B cell (primary cell): Measurements from ENCODE around the gene NCBP1.

Source experiments
- EZH2 ChIP-seq: IDR thresholded peaks from 2 replicates; pipeline ENCODE4 v1.6.1; 2012; ENCODE audit warnings: borderline replicate concordance, low read depth, mild to moderate bottlenecking, moderate library complexity, low read length; ENCODE audit not compliant: insufficient read depth, poor library complexity, severe bottlenecking
- TF ChIP-seq, protein P1 (sequence below): fragments of 200-600 bp; IDR thresholded peaks from one replicate; pipeline ENCODE4 v1.8.0; 2022; ENCODE audit warnings: antibody characterized with exemption, mild to moderate bottlenecking

DNA sequence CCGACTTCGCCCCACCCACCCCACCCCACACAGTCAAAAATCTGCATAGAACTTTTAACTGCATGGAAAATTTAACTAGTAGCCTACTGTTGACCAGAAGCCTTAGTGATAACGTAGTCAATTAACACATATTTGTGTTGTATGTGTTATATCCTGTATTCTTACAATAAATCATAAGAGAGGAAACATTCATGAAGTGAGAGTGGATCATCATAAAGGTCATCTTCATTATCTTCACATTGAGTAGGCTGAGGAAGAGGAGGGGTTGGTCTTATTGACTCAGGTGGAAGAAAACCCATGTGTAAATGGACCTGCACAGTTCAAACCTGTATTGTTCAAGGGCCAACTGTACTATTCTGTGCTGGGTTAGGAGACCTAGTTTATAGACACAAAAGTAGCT is 32.1 kb downstream of the NCBP1 start:
- TF ChIP-seq, protein P1, sequence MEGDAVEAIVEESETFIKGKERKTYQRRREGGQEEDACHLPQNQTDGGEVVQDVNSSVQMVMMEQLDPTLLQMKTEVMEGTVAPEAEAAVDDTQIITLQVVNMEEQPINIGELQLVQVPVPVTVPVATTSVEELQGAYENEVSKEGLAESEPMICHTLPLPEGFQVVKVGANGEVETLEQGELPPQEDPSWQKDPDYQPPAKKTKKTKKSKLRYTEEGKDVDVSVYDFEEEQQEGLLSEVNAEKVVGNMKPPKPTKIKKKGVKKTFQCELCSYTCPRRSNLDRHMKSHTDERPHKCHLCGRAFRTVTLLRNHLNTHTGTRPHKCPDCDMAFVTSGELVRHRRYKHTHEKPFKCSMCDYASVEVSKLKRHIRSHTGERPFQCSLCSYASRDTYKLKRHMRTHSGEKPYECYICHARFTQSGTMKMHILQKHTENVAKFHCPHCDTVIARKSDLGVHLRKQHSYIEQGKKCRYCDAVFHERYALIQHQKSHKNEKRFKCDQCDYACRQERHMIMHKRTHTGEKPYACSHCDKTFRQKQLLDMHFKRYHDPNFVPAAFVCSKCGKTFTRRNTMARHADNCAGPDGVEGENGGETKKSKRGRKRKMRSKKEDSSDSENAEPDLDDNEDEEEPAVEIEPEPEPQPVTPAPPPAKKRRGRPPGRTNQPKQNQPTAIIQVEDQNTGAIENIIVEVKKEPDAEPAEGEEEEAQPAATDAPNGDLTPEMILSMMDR, result no peak
- TF ChIP-seq EZH2, result no peak
